H9 (cell line): Measurements from ENCODE around the gene LAMB1. TPM values are rescaled to one million over a fixed set of nuclear protein-coding genes. Genes with fewer than 3 reads are reported as not detected.

Source experiments
- DNase-seq: peaks from one replicate; pipeline ENCODE4 v3.0.0-alpha.2; 2017
- H2AFZ ChIP-seq: one replicate; pipeline ENCODE4 v1.6.1; 2013; ENCODE audit warnings: mild to moderate bottlenecking, low read length, control low read depth, moderate library complexity
- H2AK5ac ChIP-seq: 2 replicates; pipeline ENCODE4 v1.6.1; 2013; ENCODE audit warnings: low read length, control low read depth, mixed read lengths; ENCODE audit not compliant: insufficient read length
- H2BK120ac ChIP-seq: one replicate; pipeline ENCODE4 v1.6.1; 2013; ENCODE audit warnings: low read depth, mild to moderate bottlenecking, low read length, control low read depth, inconsistent platforms; ENCODE audit not compliant: poor library complexity, severe bottlenecking
- H2BK12ac ChIP-seq: 2 replicates; pipeline ENCODE4 v1.6.1; 2013; ENCODE audit warnings: low read length, control low read depth, mixed read lengths, low read depth; ENCODE audit not compliant: insufficient read length
- H2BK15ac ChIP-seq: 2 replicates; pipeline ENCODE4 v1.6.1; 2013; ENCODE audit warnings: low read depth, low read length, control low read depth
- H2BK20ac ChIP-seq: one replicate; pipeline ENCODE4 v1.6.1; 2013; ENCODE audit warnings: low read depth, mild to moderate bottlenecking, low read length, control low read depth, inconsistent platforms; ENCODE audit not compliant: poor library complexity, severe bottlenecking
- H2BK5ac ChIP-seq: 2 replicates; pipeline ENCODE4 v1.6.1; 2013; ENCODE audit warnings: low read length, control low read depth, mixed read lengths; ENCODE audit not compliant: insufficient read length
- H3K14ac ChIP-seq: 2 replicates; pipeline ENCODE4 v1.6.1; 2013; ENCODE audit warnings: low read length, control low read depth; ENCODE audit not compliant: insufficient read depth
- H3K18ac ChIP-seq: 2 replicates; pipeline ENCODE4 v1.6.1; 2013; ENCODE audit warnings: low read depth, mild to moderate bottlenecking, mixed read lengths, low read length, control low read depth; ENCODE audit not compliant: insufficient read length
- H3K23ac ChIP-seq: 2 replicates; pipeline ENCODE4 v1.6.1; 2013; ENCODE audit warnings: low read length, control low read depth, mixed read lengths, low read depth; ENCODE audit not compliant: insufficient read length
- H3K23me2 ChIP-seq: 2 replicates; pipeline ENCODE4 v1.6.1; 2013; ENCODE audit warnings: low read depth, mild to moderate bottlenecking, mixed read lengths, low read length, control low read depth; ENCODE audit not compliant: insufficient read length, poor library complexity, severe bottlenecking
- H3K27ac ChIP-seq: 2 replicates; pipeline ENCODE4 v1.5.1; 2013; ENCODE audit warnings: low read length, control low read depth, mixed read lengths, low read depth; ENCODE audit not compliant: insufficient read length
- H3K27me3 ChIP-seq: 2 replicates; pipeline ENCODE4 v1.6.1; 2013; ENCODE audit warnings: low read length, control low read depth, inconsistent platforms; ENCODE audit not compliant: insufficient read depth
- H3K4ac ChIP-seq: 2 replicates; pipeline ENCODE4 v1.6.1; 2013; ENCODE audit warnings: low read depth, mild to moderate bottlenecking, control low read depth, inconsistent platforms, low read length, moderate library complexity
- H3K4me1 ChIP-seq: 2 replicates; pipeline ENCODE4 v1.6.1; 2013; ENCODE audit warnings: low read length, control low read depth, inconsistent platforms; ENCODE audit not compliant: insufficient read depth
- H3K4me2 ChIP-seq: 2 replicates; pipeline ENCODE4 v1.6.1; 2013; ENCODE audit warnings: low read length, control low read depth, mixed read lengths; ENCODE audit not compliant: insufficient read length, insufficient read depth
- H3K56ac ChIP-seq: 2 replicates; pipeline ENCODE4 v1.6.1; 2013; ENCODE audit warnings: low read depth, mild to moderate bottlenecking, mixed read lengths, low read length, control low read depth; ENCODE audit not compliant: insufficient read length
- H3K79me1 ChIP-seq: 2 replicates; pipeline ENCODE4 v1.6.1; 2013; ENCODE audit warnings: low read depth, mild to moderate bottlenecking, moderate library complexity, low read length, control low read depth, inconsistent platforms; ENCODE audit not compliant: insufficient read depth, poor library complexity, severe bottlenecking
- H3K79me2 ChIP-seq: 2 replicates; pipeline ENCODE4 v1.6.1; 2013; ENCODE audit warnings: low read length, control low read depth, inconsistent platforms; ENCODE audit not compliant: insufficient read depth
- H3K9ac ChIP-seq: 2 replicates; pipeline ENCODE4 v1.6.1; 2013; ENCODE audit warnings: low read length, control low read depth, mixed read lengths; ENCODE audit not compliant: insufficient read length; ENCODE audit errors: extremely low read depth
- H3K9me3 ChIP-seq: one replicate; pipeline ENCODE4 v1.6.1; 2013; ENCODE audit warnings: low read depth, low read length, inconsistent platforms; ENCODE audit not compliant: control insufficient read depth
- H3T11ph ChIP-seq: one replicate; pipeline ENCODE4 v1.6.1; 2013; ENCODE audit warnings: mild to moderate bottlenecking, low read length, control low read depth, inconsistent platforms
- H4K20me1 ChIP-seq: one replicate; pipeline ENCODE4 v1.6.1; 2013; ENCODE audit not compliant: control insufficient read depth, insufficient read length, insufficient read depth
- H4K5ac ChIP-seq: 2 replicates; pipeline ENCODE4 v1.6.1; 2013; ENCODE audit warnings: low read depth, mild to moderate bottlenecking, mixed read lengths, low read length, control low read depth; ENCODE audit not compliant: insufficient read length
- H4K8ac ChIP-seq: replicated peaks from 2 replicates; pipeline ENCODE4 v1.6.1; 2013; ENCODE audit warnings: low read length, control low read depth, mixed read lengths, low read depth; ENCODE audit not compliant: insufficient read length
- H4K91ac ChIP-seq: 2 replicates; pipeline ENCODE4 v1.6.1; 2013; ENCODE audit warnings: low read depth, mild to moderate bottlenecking, moderate library complexity, mixed read lengths, low read length, control low read depth; ENCODE audit not compliant: insufficient read length
- H3K27ac Mint-ChIP-seq, 3 experiments: 2 replicates in 2 of 3; 3 replicates in 1 of 3; pipeline ENCODE4 v1.8.0; 2020 to 2021; ENCODE audit warnings: mixed read lengths in 3 of 3, mild to moderate bottlenecking in 1 of 3, moderate library complexity in 1 of 3
- H3K27me3 Mint-ChIP-seq: 2 replicates; pipeline ENCODE4 v1.8.0; 2021; ENCODE audit warnings: low read depth, mild to moderate bottlenecking, moderate library complexity, mixed read lengths
- H3K36me3 Mint-ChIP-seq, 3 experiments: 2 replicates in 2 of 3; 3 replicates in 1 of 3; pipeline ENCODE4 v1.8.0; 2020 to 2021; ENCODE audit warnings: low read depth in 3 of 3, mixed read lengths in 3 of 3; ENCODE audit not compliant: insufficient read depth in 1 of 3
- H3K4me1 Mint-ChIP-seq, 2 experiments: 2 replicates each; pipeline ENCODE4 v1.8.0; 2020; ENCODE audit warnings: mixed read lengths in 2 of 2
- H3K4me3 Mint-ChIP-seq, 2 experiments: 2 replicates in 1 of 2; 3 replicates in 1 of 2; pipeline ENCODE4 v1.8.0; 2020 to 2021; ENCODE audit warnings: mild to moderate bottlenecking in 2 of 2, mixed read lengths in 2 of 2, moderate library complexity in 1 of 2
- H3K9me3 Mint-ChIP-seq, 2 experiments: 2 replicates in 1 of 2; 3 replicates in 1 of 2; pipeline ENCODE4 v1.8.0; 2020; ENCODE audit warnings: mild to moderate bottlenecking in 2 of 2, mixed read lengths in 2 of 2, moderate library complexity in 1 of 2
- WGBS: extraction: QIAGEN DNeasy Blood & Tissue Kit; methylation state at CpG from one replicate; pipeline ENCODE4 v1.1.7; 2013; ENCODE audit warnings: missing lambda C conversion rate, low lambda C conversion rate, mixed read lengths; ENCODE audit not compliant: insufficient read length; ENCODE audit errors: extremely low coverage; 5-methylcytosine and 5-hydroxymethylcytosine counted together
- total RNA-seq: library from RNA; stranded (reverse); gene quantifications from 2 replicates; pipeline ENCODE4 v1.2.1, GENCODE V29; 2021
- TF ChIP-seq, protein P1 (sequence below): fragments of 200-600 bp; sonication (generic); conservative IDR thresholded peaks from 3 replicates; pipeline ENCODE4 v1.8.0; 2021; ENCODE audit warnings: antibody characterized with exemption, mild to moderate bottlenecking

LAMB1 gene
- total RNA-seq, 1 experiment from 2014 or later = 75.8 TPM

DNA sequence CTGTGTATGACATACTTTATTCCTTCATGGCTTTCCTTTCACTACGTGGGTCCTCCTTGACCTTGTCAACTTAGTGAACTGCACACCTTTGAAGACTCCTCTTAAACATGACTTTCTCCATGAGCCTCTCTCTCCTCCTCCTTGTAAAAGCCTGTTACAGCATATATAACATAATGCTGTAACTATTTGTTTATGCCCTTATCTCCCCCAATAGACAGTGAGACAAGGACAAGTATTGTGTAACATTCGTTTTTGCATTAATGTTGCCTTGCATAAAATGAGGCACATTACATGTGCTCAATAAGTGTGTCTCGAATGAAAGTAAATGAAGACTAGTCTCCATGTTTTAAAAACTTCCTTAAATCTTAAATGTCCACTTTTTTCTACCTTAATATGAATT is 4.3 kb upstream of the LAMB1 start:
- Histone ChIP-seq H2BK20ac (no peak overlapping the region), H3K79me2 (no peaks in the 10 kb centered on the region), H3K4me1 (no peaks in the 10 kb centered on the region; the same call in 1 of the 2 replicates), H3K27me3 (peaks cover 38% of the 10 kb centered on the region), H3K27ac (no peak overlapping the region), H2AK5ac (no peak overlapping the region), H3K79me1 (no peaks in the 10 kb centered on the region), H3K4ac (no peak overlapping the region), H3K14ac (no peak overlapping the region), H4K5ac (no peak overlapping the region), H2BK15ac (no peak overlapping the region), H3K18ac (no peak overlapping the region), H2BK120ac (no peak overlapping the region), H2AFZ (no peak overlapping the region), H3K4me2 (no peak overlapping the region), H3K9me3 (no peaks in the 10 kb centered on the region), H2BK12ac (no peak overlapping the region), H3K23me2 (peaks cover 5% of the 10 kb centered on the region), H4K91ac (no peak overlapping the region), H4K20me1 (no peaks in the 10 kb centered on the region), H3K9ac (no peak overlapping the region), H3K56ac (no peak overlapping the region), H4K8ac (no peak overlapping the region), H3T11ph (no peak overlapping the region), H3K23ac (no peak overlapping the region), H2BK5ac (no peak overlapping the region)
- Mint-ChIP-seq H3K4me1 (peaks cover 12 to 15% of the 10 kb centered on the region in 2 experiments), H3K27ac (no peak overlapping the region), H3K27me3 (peaks cover 64% of the 10 kb centered on the region), H3K36me3 (no peaks in the 10 kb centered on the region), H3K4me3 (no peak overlapping the region), H3K9me3 (no peaks in the 10 kb centered on the region; a peak in 1 of 5 replicates)
- WGBS = no CpG with 5 or more reads among the region's 3 CpGs
- TF ChIP-seq, protein P1, sequence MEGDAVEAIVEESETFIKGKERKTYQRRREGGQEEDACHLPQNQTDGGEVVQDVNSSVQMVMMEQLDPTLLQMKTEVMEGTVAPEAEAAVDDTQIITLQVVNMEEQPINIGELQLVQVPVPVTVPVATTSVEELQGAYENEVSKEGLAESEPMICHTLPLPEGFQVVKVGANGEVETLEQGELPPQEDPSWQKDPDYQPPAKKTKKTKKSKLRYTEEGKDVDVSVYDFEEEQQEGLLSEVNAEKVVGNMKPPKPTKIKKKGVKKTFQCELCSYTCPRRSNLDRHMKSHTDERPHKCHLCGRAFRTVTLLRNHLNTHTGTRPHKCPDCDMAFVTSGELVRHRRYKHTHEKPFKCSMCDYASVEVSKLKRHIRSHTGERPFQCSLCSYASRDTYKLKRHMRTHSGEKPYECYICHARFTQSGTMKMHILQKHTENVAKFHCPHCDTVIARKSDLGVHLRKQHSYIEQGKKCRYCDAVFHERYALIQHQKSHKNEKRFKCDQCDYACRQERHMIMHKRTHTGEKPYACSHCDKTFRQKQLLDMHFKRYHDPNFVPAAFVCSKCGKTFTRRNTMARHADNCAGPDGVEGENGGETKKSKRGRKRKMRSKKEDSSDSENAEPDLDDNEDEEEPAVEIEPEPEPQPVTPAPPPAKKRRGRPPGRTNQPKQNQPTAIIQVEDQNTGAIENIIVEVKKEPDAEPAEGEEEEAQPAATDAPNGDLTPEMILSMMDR = no peak
- no peak for DNase-seq
